ENCODE data around the gene ISCU. TPM values are rescaled to one million over a fixed set of nuclear protein-coding genes. Genes with fewer than 3 reads are reported as not detected.

ISCU gene
- total and polyA plus RNA-seq, 2 donors (not counting 1 experiment from before 2014, with no cell fraction given) = 127 to 313 TPM

GRCh38 chr12:108614639-108615038 lies 52.2 kb downstream of the ISCU start:
- H3K9me3 ChIP-seq (ENCODE audit: control insufficient read depth, insufficient read depth, low read depth, low read length) = no peaks in the 10 kb centered on the region
- H3K79me2 ChIP-seq (ENCODE audit: control insufficient read depth, insufficient read depth, low read length) = no peaks in the 10 kb centered on the region
- peaks cover 21% of the 10 kb centered on the region for H3K4me1 ChIP-seq (ENCODE audit: control insufficient read depth, extremely low read depth, insufficient read depth, low read length)
- no peak overlapping the region for H2AFZ ChIP-seq (ENCODE audit: low read length)
- no peaks in the 10 kb centered on the region for H4K20me1 ChIP-seq (ENCODE audit: control insufficient read depth, extremely low read depth, insufficient read depth, low read length)
- H3K27me3 ChIP-seq (ENCODE audit: control insufficient read depth, insufficient read depth, low read length) = no peaks in the 10 kb centered on the region
- H3K4me2 ChIP-seq (ENCODE audit: extremely low read depth, insufficient read depth, low read length) = no peak overlapping the region
- no peak for TF ChIP-seq EZH2 (IDR thresholded peaks at IDR 0.05; ENCODE audit: low read length, missing control alignments)
- no peak for TF ChIP-seq CTCF (conservative IDR thresholded peaks at IDR 0.05 in 1 of 2, IDR thresholded peaks at IDR 0.05 in 1 of 2; ENCODE audit: low read depth in 1 of 2, low read length in 2 of 2)
- H3K9ac ChIP-seq (ENCODE audit: insufficient read depth, low read length) = no peak overlapping the region
- no peak overlapping the region for H3K27ac ChIP-seq (ENCODE audit: insufficient read depth, low read length)
- no peak for DNase-seq (ENCODE audit: low read depth in 2 of 2)
- no peaks in the 10 kb centered on the region for H3K36me3 ChIP-seq (ENCODE audit: control insufficient read depth, insufficient read depth, low read length)
- H3K4me3 ChIP-seq (replicated peaks in 1 of 4; ENCODE audit: control extremely low read depth in 1 of 4, insufficient read depth in 1 of 4, low read depth in 3 of 4, low read length in 4 of 4) = no peak overlapping the region

DNA sequence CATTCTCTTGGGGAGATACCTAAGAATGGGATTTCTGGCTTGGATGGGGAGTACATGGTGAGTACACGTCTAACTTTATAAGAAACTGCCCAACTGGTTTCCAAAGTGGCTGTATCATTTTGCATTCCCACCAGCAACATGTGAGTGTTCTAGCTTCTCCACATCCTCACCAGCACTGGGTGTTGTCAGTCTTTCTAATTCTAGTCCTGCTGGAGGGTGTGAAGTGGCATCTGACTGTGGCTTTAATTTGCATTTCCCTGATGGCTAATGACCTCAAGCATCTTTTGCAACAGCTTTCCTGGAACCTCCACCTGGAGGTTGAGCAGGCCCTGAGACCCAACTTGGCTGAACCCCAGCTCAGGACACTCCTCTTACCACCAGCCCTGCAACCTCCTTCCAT lies 53.5 kb downstream of the ISCU start:
- Histone ChIP-seq H3K79me2 (ENCODE audit: control insufficient read depth, insufficient read depth, low read length) (no peaks in the 10 kb centered on the region), H2AFZ (ENCODE audit: low read length) (no peak overlapping the region), H3K9me3 (ENCODE audit: control insufficient read depth, insufficient read depth, low read depth, low read length) (no peaks in the 10 kb centered on the region), H3K27me3 (ENCODE audit: control insufficient read depth, insufficient read depth, low read length) (no peaks in the 10 kb centered on the region), H4K20me1 (ENCODE audit: control insufficient read depth, extremely low read depth, insufficient read depth, low read length) (no peaks in the 10 kb centered on the region), H3K4me1 (ENCODE audit: control insufficient read depth, extremely low read depth, insufficient read depth, low read length) (peaks cover 16% of the 10 kb centered on the region), H3K27ac (ENCODE audit: insufficient read depth, low read length) (no peak overlapping the region), H3K4me3 (replicated peaks in 1 of 4; ENCODE audit: control extremely low read depth in 1 of 4, insufficient read depth in 1 of 4, low read depth in 3 of 4, low read length in 4 of 4) (no peak overlapping the region), H3K36me3 (ENCODE audit: control insufficient read depth, insufficient read depth, low read length) (no peaks in the 10 kb centered on the region), H3K9ac (ENCODE audit: insufficient read depth, low read length) (no peak overlapping the region), H3K4me2 (ENCODE audit: extremely low read depth, insufficient read depth, low read length) (no peak overlapping the region)
- TF ChIP-seq CTCF (conservative IDR thresholded peaks at IDR 0.05 in 1 of 2, IDR thresholded peaks at IDR 0.05 in 1 of 2; ENCODE audit: low read depth in 1 of 2, low read length in 2 of 2) (no peak), EZH2 (IDR thresholded peaks at IDR 0.05; ENCODE audit: low read length, missing control alignments) (no peak)
- no peak for DNase-seq (ENCODE audit: low read depth in 2 of 2)

DNA sequence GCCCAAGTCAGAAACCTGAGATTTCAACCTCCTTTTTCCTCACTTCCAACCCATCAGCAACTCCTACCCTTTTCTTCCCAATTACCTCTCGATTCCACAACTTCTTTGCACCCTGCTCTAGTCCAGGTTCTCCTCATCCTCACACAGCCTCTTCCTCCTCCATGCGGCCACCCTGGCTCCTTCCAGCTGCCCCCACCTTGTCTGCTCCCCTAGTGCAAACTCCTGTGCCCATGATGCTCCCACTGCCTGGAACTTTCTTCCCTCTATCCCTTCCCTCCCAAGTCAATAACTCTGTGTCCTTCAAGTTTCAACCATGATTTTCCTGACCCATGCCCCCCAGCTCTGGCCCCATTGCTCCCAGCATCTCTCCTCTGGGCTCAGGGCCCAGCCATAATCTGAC lies 54.0 kb downstream of the ISCU start:
- Histone ChIP-seq H3K27me3 (ENCODE audit: control insufficient read depth, insufficient read depth, low read length) (no peaks in the 10 kb centered on the region), H3K36me3 (ENCODE audit: control insufficient read depth, insufficient read depth, low read length) (no peaks in the 10 kb centered on the region), H3K4me2 (ENCODE audit: extremely low read depth, insufficient read depth, low read length) (no peak overlapping the region), H3K9ac (ENCODE audit: insufficient read depth, low read length) (no peak overlapping the region), H3K4me1 (ENCODE audit: control insufficient read depth, extremely low read depth, insufficient read depth, low read length) (peaks cover 16% of the 10 kb centered on the region), H4K20me1 (ENCODE audit: control insufficient read depth, extremely low read depth, insufficient read depth, low read length) (no peaks in the 10 kb centered on the region), H3K79me2 (ENCODE audit: control insufficient read depth, insufficient read depth, low read length) (no peaks in the 10 kb centered on the region), H2AFZ (ENCODE audit: low read length) (no peak overlapping the region), H3K9me3 (ENCODE audit: control insufficient read depth, insufficient read depth, low read depth, low read length) (no peaks in the 10 kb centered on the region), H3K4me3 (replicated peaks in 1 of 4; ENCODE audit: control extremely low read depth in 1 of 4, insufficient read depth in 1 of 4, low read depth in 3 of 4, low read length in 4 of 4) (no peak overlapping the region), H3K27ac (ENCODE audit: insufficient read depth, low read length) (no peak overlapping the region)
- no peak for TF ChIP-seq EZH2 (IDR thresholded peaks at IDR 0.05; ENCODE audit: low read length, missing control alignments)
- no peak for TF ChIP-seq CTCF (conservative IDR thresholded peaks at IDR 0.05 in 1 of 2, IDR thresholded peaks at IDR 0.05 in 1 of 2; ENCODE audit: low read depth in 1 of 2, low read length in 2 of 2)
- no peak for DNase-seq (ENCODE audit: low read depth in 2 of 2)

Data from fibroblast of lung (primary cell).